B cell (primary cell): ENCODE results near the gene AEN. TPM values are rescaled to one million over a fixed set of nuclear protein-coding genes. Genes with fewer than 3 reads are reported as not detected.

Experiments used
- ATAC-seq: fragments of 200-7000 bp; cut with Tn5 transposase; one replicate; pipeline ENCODE4 v1.10.0; 2021; ENCODE audit warnings: low read depth, mild to moderate bottlenecking, moderate number of reproducible peaks, moderate library complexity
- CTCF ChIA-PET: fragments of 350-600 bp; sonication (Branson Sonifier 250); formaldehyde crosslinking; loops from one replicate; lab custom pipeline; 2021; ENCODE audit warnings: antibody characterized with exemption, inconsistent platforms; lab: Charles Lee
- POLR2A ChIA-PET: fragments of 350-600 bp; sonication (Branson Sonifier 250); formaldehyde crosslinking; loops from one replicate; lab custom pipeline; 2021; ENCODE audit warnings: antibody characterized with exemption; lab: Charles Lee
- DNase-seq: peaks from one replicate; pipeline ENCODE4 v3.0.0; 2013
- H2AFZ ChIP-seq: 2 replicates; pipeline ENCODE4 v1.6.1; 2012; ENCODE audit warnings: mild to moderate bottlenecking, low read depth, low read length; ENCODE audit not compliant: insufficient read depth, poor library complexity, severe bottlenecking
- H3K27ac ChIP-seq, 2 donors: 1 replicate in 1 of 2; 2 replicates in 1 of 2; pipeline ENCODE4 v1.5.1; 2012 to 2013; ENCODE audit warnings: low read length in 2 of 2, mild to moderate bottlenecking in 2 of 2, moderate library complexity in 1 of 2
- H3K27me3 ChIP-seq, 4 experiments: fragments of 200-600 bp in 1 of 4; sonication (generic) in 1 of 4; replicated peaks in 1 of 4; 1 replicate in 2 of 4; 2 replicates in 2 of 4; pipeline versions ENCODE4 v1.6.1 to v1.7.0; 2013 to 2016; ENCODE audit warnings: low read length in 3 of 4, mild to moderate bottlenecking in 2 of 4, mixed read lengths in 1 of 4, moderate library complexity in 1 of 4; ENCODE audit not compliant: insufficient read depth in 4 of 4, control insufficient read depth in 3 of 4; ENCODE audit errors: control extremely low read depth in 1 of 4
- H3K36me3 ChIP-seq, 2 experiments: replicated peaks in 1 of 2; 1 replicate in 1 of 2; 2 replicates in 1 of 2; pipeline versions ENCODE4 v1.6.1 to v1.7.1; 2013; ENCODE audit warnings: low read length in 1 of 2; ENCODE audit not compliant: insufficient read depth in 2 of 2, control insufficient read depth in 1 of 2; ENCODE audit errors: control extremely low read depth in 1 of 2, extremely low read depth in 1 of 2
- H3K4me1 ChIP-seq, 2 donors: fragments of 200-600 bp in 1 of 2; sonication (generic) in 1 of 2; 1 replicate in 1 of 2; 2 replicates in 1 of 2; pipeline versions ENCODE4 v1.5.1 to v1.6.1; 2013 to 2017; ENCODE audit warnings: low read length in 2 of 2; ENCODE audit not compliant: control insufficient read depth in 2 of 2, insufficient read depth in 2 of 2
- H3K4me2 ChIP-seq: replicated peaks from 2 replicates; pipeline ENCODE3; 2012; ENCODE audit warnings: mild to moderate bottlenecking, low read depth, low read length; ENCODE audit not compliant: poor library complexity, severe bottlenecking
- H3K4me3 ChIP-seq, 5 experiments: fragments of 200-600 bp in 1 of 5; sonication (generic) in 1 of 5; 1 replicate in 3 of 5; 2 replicates in 2 of 5; pipeline versions ENCODE4 v1.5.1 to v1.7.0; 2011 to 2016; ENCODE audit warnings: low read length in 4 of 5, mild to moderate bottlenecking in 4 of 5, low read depth in 2 of 5, control low read depth in 1 of 5, moderate library complexity in 1 of 5; ENCODE audit not compliant: insufficient read depth in 1 of 5; ENCODE audit errors: control extremely low read depth in 1 of 5, extremely low read depth in 1 of 5
- H3K79me2 ChIP-seq: fragments of 200-600 bp; sonication (generic); one replicate; pipeline ENCODE4 v1.6.0; 2016; ENCODE audit warnings: low read length; ENCODE audit not compliant: control insufficient read depth, insufficient read depth
- H3K9ac ChIP-seq: fragments of 200-600 bp; sonication (generic); 2 replicates; pipeline ENCODE4 v1.6.1; 2017; ENCODE audit warnings: mild to moderate bottlenecking, low read length, moderate library complexity
- H3K9me3 ChIP-seq, 3 donors: one replicate each; pipeline versions ENCODE4 v1.6.1 to v1.7.1; 2013; ENCODE audit warnings: low read length in 2 of 3; ENCODE audit not compliant: control insufficient read depth in 2 of 3, insufficient read depth in 1 of 3; ENCODE audit errors: control extremely low read depth in 1 of 3
- H4K20me1 ChIP-seq: 2 replicates; pipeline ENCODE4 v1.6.0; 2012; ENCODE audit warnings: mild to moderate bottlenecking, low read length; ENCODE audit not compliant: insufficient read depth, control insufficient read depth, poor library complexity, severe bottlenecking
- H3K27ac Mint-ChIP-seq: one replicate; pipeline ENCODE4 v1.8.0; 2021; ENCODE audit warnings: mixed read lengths
- H3K27me3 Mint-ChIP-seq: one replicate; pipeline ENCODE4 v1.8.0; 2021; ENCODE audit warnings: mixed read lengths
- H3K4me1 Mint-ChIP-seq: one replicate; pipeline ENCODE4 v1.8.0; 2021; ENCODE audit warnings: mixed read lengths
- H3K4me3 Mint-ChIP-seq: one replicate; pipeline ENCODE4 v1.8.0; 2021; ENCODE audit warnings: mixed read lengths
- H3K9me3 Mint-ChIP-seq: one replicate; pipeline ENCODE4 v1.8.0; 2022; ENCODE audit warnings: mixed read lengths; ENCODE audit not compliant: insufficient read depth
- CTCF ChIP-seq: fragments of 200-600 bp; IDR thresholded peaks from one replicate; pipeline ENCODE4 v1.8.0; 2022; ENCODE audit warnings: antibody characterized with exemption, mild to moderate bottlenecking
- EZH2 ChIP-seq: IDR thresholded peaks from 2 replicates; pipeline ENCODE4 v1.6.1; 2012; ENCODE audit warnings: borderline replicate concordance, low read depth, mild to moderate bottlenecking, moderate library complexity, low read length; ENCODE audit not compliant: insufficient read depth, poor library complexity, severe bottlenecking
- WGBS: methylation state at CpG from one replicate; pipeline ENCODE4 v1.1.5; 2013; ENCODE audit warnings: missing lambda C conversion rate; ENCODE audit not compliant: insufficient coverage; 5-methylcytosine and 5-hydroxymethylcytosine counted together
- intact Hi-C: fragments of 100-400 bp; cut with micrococcal nuclease; formaldehyde crosslinking; loops from one replicate; pipeline ENCODE4 v1.10.0; 2022
- polyA plus RNA-seq: library from polyadenylated mRNA; depleted of rRNA; stranded (reverse); fragments of >200 nt; gene quantifications from 2 replicates; pipeline ENCODE4 v1.2.3, GENCODE V29; 2012
- total RNA-seq, 2 donors: library from RNA; stranded (reverse); fragments of 120-200 nt in 1 of 2; gene quantifications; 1 replicate in 1 of 2; 2 replicates in 1 of 2; pipeline versions ENCODE4 v1.2.3 to v1.2.4, GENCODE V29; 2013 to 2022

The AEN gene
- total and polyA plus RNA-seq, 2 donors (not counting 1 experiment from before 2014, with no cell fraction given): 18.5 to 42.9 TPM

GRCh38 chr15:88624156-88624970 lies 3.2 kb downstream of the AEN start:
- DNase-seq: peak; percentile 83
- no peak overlapping the region for H3K9ac ChIP-seq
- H3K27ac ChIP-seq: peak overlapping the region; percentile 72 to 86
- H3K79me2 ChIP-seq: peaks cover 85% of the 10 kb centered on the region
- peak overlapping the region; percentile 29 for H2AFZ ChIP-seq
- peaks cover 77% of the 10 kb centered on the region for H3K4me1 Mint-ChIP-seq
- intact Hi-C loops: loop anchor here (1.0 to 10.0 kb wide), 9 partner anchors 14 to 953 kb away; partner anchors contain the start of genes MRPL46, MRPS11 and TICRR
- no peak overlapping the region for H3K4me3 ChIP-seq
- H3K27me3 Mint-ChIP-seq: peaks cover 4% of the 10 kb centered on the region
- peaks cover 0 to 31% of the 10 kb centered on the region in 2 experiments for H3K36me3 ChIP-seq
- no peak for TF ChIP-seq EZH2
- peak; percentile 85 for TF ChIP-seq CTCF
- H4K20me1 ChIP-seq: peaks cover 6% of the 10 kb centered on the region
- ChIA-PET CTCF (interaction anchor here (0.6 to 7.0 kb wide), 41 partner anchors 9 to 554 kb away, joined by 3 to 162 read pairs (median 5); partner anchors contain the start of genes ABHD2, HAPLN3, MRPL46 and MRPS11), POLR2A (interaction anchor here (0.8 to 1.7 kb wide), 6 partner anchors 9 to 40 kb away, joined by 3 to 9 read pairs (median 4); no protein-coding TSS in a partner anchor)
- H3K4me1 ChIP-seq: peaks cover 64 to 82% of the 10 kb centered on the region in 2 donors
- peaks cover 0 to 3% (median 0%) of the 10 kb centered on the region in 4 experiments for H3K27me3 ChIP-seq
- H3K9me3 Mint-ChIP-seq: no peaks in the 10 kb centered on the region
- 68% methylated on average over 15 of the region's 19 CpGs for WGBS
- H3K9me3 ChIP-seq: no peaks in the 10 kb centered on the region
- H3K27ac Mint-ChIP-seq: peak overlapping the region; percentile 90
- ATAC-seq: peak; percentile 37
- H3K4me2 ChIP-seq: peak overlapping the region; percentile 47
- peak overlapping the region; percentile 85 for H3K4me3 Mint-ChIP-seq
